HEK293 (cell line): ENCODE measurements around the gene RBMXL3.

ENCODE experiments used
- CTCF ChIA-PET: fragments of 350-600 bp; formaldehyde crosslinking; extraction: SDS; loops from one replicate; lab custom pipeline; 2021; ENCODE audit warnings: antibody characterized with exemption; lab: Yijun Ruan, JAX
- POLR2A ChIA-PET: fragments of 300-600 bp; formaldehyde crosslinking; extraction: SDS; loops from one replicate; lab custom pipeline; 2020; ENCODE audit warnings: antibody characterized with exemption, inconsistent platforms; lab: Yijun Ruan, JAX
- H3K27ac ChIP-seq: fragments of 200-500 bp; sonication (Bioruptor generic); 2 replicates; pipeline ENCODE4 v1.5.1; 2014; ENCODE audit warnings: low read depth, low read length, control low read depth, inconsistent platforms; ENCODE audit errors: extremely low read depth
- H3K36me3 ChIP-seq, 2 experiments: fragments of 200-500 bp in 1 of 2; sonication (Bioruptor generic) in 1 of 2; 1 replicate in 1 of 2; 2 replicates in 1 of 2; pipeline ENCODE4 v1.5.1; 2014 to 2017; ENCODE audit warnings: inconsistent platforms in 2 of 2, low read length in 2 of 2; ENCODE audit not compliant: control insufficient read depth in 2 of 2, insufficient read depth in 1 of 2
- H3K4me1 ChIP-seq: fragments of 200-500 bp; sonication (Bioruptor generic); 2 replicates; pipeline ENCODE4 v1.5.1; 2014; ENCODE audit warnings: mild to moderate bottlenecking, low read length, inconsistent platforms; ENCODE audit not compliant: control insufficient read depth, insufficient read depth
- H3K4me3 ChIP-seq: 2 replicates; pipeline ENCODE4 v1.5.1; 2011; ENCODE audit warnings: low read depth, mild to moderate bottlenecking, control low read depth, low read length, moderate library complexity
- H3K9me3 ChIP-seq: fragments of 200-500 bp; sonication (Bioruptor generic); 2 replicates; pipeline ENCODE4 v1.5.1; 2014; ENCODE audit warnings: low read depth, low read length, inconsistent platforms; ENCODE audit not compliant: control insufficient read depth, insufficient read depth
- OSR2 ChIP-seq: fragments of 450-650 bp; formaldehyde crosslinking; IDR thresholded peaks from 2 replicates; pipeline ENCODE4 v1.5.1; 2016; ENCODE audit warnings: missing biosample characterization, missing genetic modification characterization
- OVOL3 ChIP-seq: fragments of 450-650 bp; formaldehyde crosslinking; IDR thresholded peaks from 2 replicates; pipeline ENCODE4 v1.5.1; 2016; ENCODE audit warnings: missing biosample characterization, missing genetic modification characterization
- PRDM6 ChIP-seq: fragments of 450-650 bp; formaldehyde crosslinking; IDR thresholded peaks from 2 replicates; pipeline ENCODE4 v1.5.1; 2017; ENCODE audit warnings: missing biosample characterization, missing genetic modification characterization
- REPIN1 ChIP-seq: fragments of 450-650 bp; formaldehyde crosslinking; IDR thresholded peaks from 2 replicates; pipeline ENCODE4 v1.5.1; 2017; ENCODE audit warnings: missing biosample characterization, missing genetic modification characterization, low read depth
- SALL2 ChIP-seq: fragments of 450-650 bp; formaldehyde crosslinking; IDR thresholded peaks from 2 replicates; pipeline ENCODE4 v1.5.0; 2017; ENCODE audit warnings: missing biosample characterization, mild to moderate bottlenecking, missing genetic modification characterization, borderline replicate concordance
- SP7 ChIP-seq: fragments of 450-650 bp; formaldehyde crosslinking; IDR thresholded peaks from 2 replicates; pipeline ENCODE4 v1.5.1; 2016; ENCODE audit warnings: missing biosample characterization, missing genetic modification characterization
- TCF7L2 ChIP-seq: IDR thresholded peaks from 2 replicates; pipeline ENCODE4 v1.6.1; 2011; ENCODE audit warnings: low read depth, mild to moderate bottlenecking, inconsistent platforms, low read length, moderate library complexity, borderline replicate concordance
- TRIM28 ChIP-seq: IDR thresholded peaks from 2 replicates; pipeline ENCODE4 v1.6.1; 2011; ENCODE audit warnings: low read length, control low read depth, borderline replicate concordance
- ZBTB17 ChIP-seq: fragments of 450-650 bp; formaldehyde crosslinking; IDR thresholded peaks from 2 replicates; pipeline ENCODE4 v1.5.1; 2016; ENCODE audit warnings: missing biosample characterization, missing genetic modification characterization
- ZBTB48 ChIP-seq: fragments of 450-650 bp; formaldehyde crosslinking; IDR thresholded peaks from 2 replicates; pipeline ENCODE4 v1.5.1; 2016; ENCODE audit warnings: missing biosample characterization, missing genetic modification characterization
- ZIC2 ChIP-seq: fragments of 450-650 bp; formaldehyde crosslinking; IDR thresholded peaks from 2 replicates; pipeline ENCODE4 v1.5.1; 2016; ENCODE audit warnings: missing biosample characterization, missing genetic modification characterization
- ZNF114 ChIP-seq: fragments of 450-650 bp; formaldehyde crosslinking; IDR thresholded peaks from 2 replicates; pipeline ENCODE4 v1.5.0; 2017; ENCODE audit warnings: missing biosample characterization, missing genetic modification characterization
- ZNF211 ChIP-seq: fragments of 450-650 bp; formaldehyde crosslinking; IDR thresholded peaks from 2 replicates; pipeline ENCODE4 v1.5.1; 2016; ENCODE audit warnings: low read depth, missing biosample characterization, missing genetic modification characterization
- ZNF366 ChIP-seq: fragments of 450-650 bp; formaldehyde crosslinking; conservative IDR thresholded peaks from 2 replicates; pipeline ENCODE4 v1.5.1; 2016; ENCODE audit warnings: missing biosample characterization, missing genetic modification characterization
- ZNF530 ChIP-seq: fragments of 450-650 bp; formaldehyde crosslinking; IDR thresholded peaks from 2 replicates; pipeline ENCODE4 v1.5.1; 2016; ENCODE audit warnings: low read depth, missing biosample characterization, missing genetic modification characterization
- ZNF600 ChIP-seq: fragments of 450-650 bp; formaldehyde crosslinking; IDR thresholded peaks from 2 replicates; pipeline ENCODE4 v1.5.1; 2016; ENCODE audit warnings: missing biosample characterization, missing genetic modification characterization
- ZNF664 ChIP-seq: fragments of 450-650 bp; formaldehyde crosslinking; IDR thresholded peaks from 2 replicates; pipeline ENCODE4 v1.5.1; 2016; ENCODE audit warnings: missing biosample characterization, missing genetic modification characterization
- TF ChIP-seq, protein P1 (sequence below): fragments of 450-650 bp; formaldehyde crosslinking; IDR thresholded peaks from 2 replicates; pipeline ENCODE4 v1.5.1; 2016; ENCODE audit warnings: missing biosample characterization, missing genetic modification characterization

Gene RBMXL3

GRCh38 chrX:115229337-115230003 is 40.3 kb downstream of the RBMXL3 start:
- H3K4me3 ChIP-seq: no peak overlapping the region
- H3K36me3 ChIP-seq: no peaks in the 10 kb centered on the region; a peak in 1 of 3 replicates
- H3K4me1 ChIP-seq: peaks cover 28% of the 10 kb centered on the region; the same call in 1 of the 2 replicates
- no peaks in the 10 kb centered on the region for H3K9me3 ChIP-seq
- TF ChIP-seq ZIC2: no peak
- TF ChIP-seq SP7 (tag by site-specific recombination): peak; percentile 62; the same call in 1 of the 2 replicates
- TF ChIP-seq OVOL3 (tag by site-specific recombination): no peak
- peak; percentile 28; the same call in 1 of the 2 replicates for TF ChIP-seq OSR2 (tag by site-specific recombination)
- no peak for TF ChIP-seq ZNF530 (tag by site-specific recombination)
- TF ChIP-seq PRDM6 (tag by site-specific recombination): peak; percentile 82
- TF ChIP-seq ZBTB48 (tag by site-specific recombination): no peak
- peak; percentile 55; the same call in 1 of the 2 replicates for TF ChIP-seq TRIM28
- TF ChIP-seq, protein P1, sequence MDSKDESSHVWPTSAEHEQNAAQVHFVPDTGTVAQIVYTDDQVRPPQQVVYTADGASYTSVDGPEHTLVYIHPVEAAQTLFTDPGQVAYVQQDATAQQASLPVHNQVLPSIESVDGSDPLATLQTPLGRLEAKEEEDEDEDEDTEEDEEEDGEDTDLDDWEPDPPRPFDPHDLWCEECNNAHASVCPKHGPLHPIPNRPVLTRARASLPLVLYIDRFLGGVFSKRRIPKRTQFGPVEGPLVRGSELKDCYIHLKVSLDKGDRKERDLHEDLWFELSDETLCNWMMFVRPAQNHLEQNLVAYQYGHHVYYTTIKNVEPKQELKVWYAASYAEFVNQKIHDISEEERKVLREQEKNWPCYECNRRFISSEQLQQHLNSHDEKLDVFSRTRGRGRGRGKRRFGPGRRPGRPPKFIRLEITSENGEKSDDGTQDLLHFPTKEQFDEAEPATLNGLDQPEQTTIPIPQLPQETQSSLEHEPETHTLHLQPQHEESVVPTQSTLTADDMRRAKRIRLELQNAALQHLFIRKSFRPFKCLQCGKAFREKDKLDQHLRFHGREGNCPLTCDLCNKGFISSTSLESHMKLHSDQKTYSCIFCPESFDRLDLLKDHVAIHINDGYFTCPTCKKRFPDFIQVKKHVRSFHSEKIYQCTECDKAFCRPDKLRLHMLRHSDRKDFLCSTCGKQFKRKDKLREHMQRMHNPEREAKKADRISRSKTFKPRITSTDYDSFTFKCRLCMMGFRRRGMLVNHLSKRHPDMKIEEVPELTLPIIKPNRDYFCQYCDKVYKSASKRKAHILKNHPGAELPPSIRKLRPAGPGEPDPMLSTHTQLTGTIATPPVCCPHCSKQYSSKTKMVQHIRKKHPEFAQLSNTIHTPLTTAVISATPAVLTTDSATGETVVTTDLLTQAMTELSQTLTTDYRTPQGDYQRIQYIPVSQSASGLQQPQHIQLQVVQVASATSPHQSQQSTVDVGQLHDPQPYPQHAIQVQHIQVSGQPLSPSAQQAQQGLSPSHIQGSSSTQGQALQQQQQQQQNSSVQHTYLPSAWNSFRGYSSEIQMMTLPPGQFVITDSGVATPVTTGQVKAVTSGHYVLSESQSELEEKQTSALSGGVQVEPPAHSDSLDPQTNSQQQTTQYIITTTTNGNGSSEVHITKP (tag by site-specific recombination): no peak
- no peak for TF ChIP-seq ZNF211 (tag by site-specific recombination)
- TF ChIP-seq SALL2 (tag by site-specific recombination): no peak
- 0 out of 2 replicates have a peak, but pooled peaks have one; percentile 43 for TF ChIP-seq ZNF600
- peak; percentile 79 for TF ChIP-seq ZBTB17 (tag by site-specific recombination)
- 0 out of 2 replicates have a peak, but pooled peaks have one; percentile 5 for TF ChIP-seq TCF7L2
- TF ChIP-seq ZNF114 (tag by site-specific recombination): no peak
- TF ChIP-seq, all 188 proteins: peak for 7
- no peak overlapping the region for H3K27ac ChIP-seq
- ChIA-PET POLR2A (no interaction called here), CTCF (interaction anchor here (0.7 to 2.8 kb wide), 3 partner anchors 10 to 55 kb away, joined by 3 to 11 read pairs (median 4); no protein-coding TSS in a partner anchor)

DNA sequence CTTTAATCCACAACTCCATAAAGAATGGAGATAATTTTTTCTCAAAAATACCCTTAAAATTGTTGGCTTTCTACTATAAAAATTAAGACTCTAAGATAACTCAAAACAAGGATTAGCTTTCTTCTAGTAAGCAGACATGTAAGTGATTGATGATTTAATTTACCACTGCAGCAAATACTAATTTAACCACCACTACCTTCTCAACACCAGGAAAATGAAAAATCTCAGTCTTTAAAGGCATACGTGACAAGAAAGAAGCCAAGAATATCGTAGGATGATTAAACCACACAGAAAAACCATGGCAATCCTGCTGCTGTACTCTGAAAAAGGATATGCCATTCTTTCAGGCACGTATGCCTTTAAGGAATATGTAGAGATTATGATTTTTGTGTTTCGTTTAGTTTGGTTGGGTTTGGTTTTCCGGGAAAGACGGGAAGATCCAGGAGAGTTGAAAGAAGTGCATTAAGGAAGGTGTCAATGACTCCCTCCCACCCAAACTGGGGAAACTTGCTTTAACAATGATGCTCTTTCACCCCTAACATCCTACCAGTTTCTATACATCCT is 43.8 kb downstream of the RBMXL3 start:
- peak overlapping the region; percentile 54 for H3K4me3 ChIP-seq
- no peaks in the 10 kb centered on the region for H3K9me3 ChIP-seq
- H3K27ac ChIP-seq: peak overlapping the region; percentile 80
- no peaks in the 10 kb centered on the region for H3K36me3 ChIP-seq
- peaks cover 28% of the 10 kb centered on the region; the same call in 1 of the 2 replicates for H3K4me1 ChIP-seq
- ChIA-PET CTCF (interaction anchor here (1.7 kb wide), 1 partner anchor 51 kb away, joined by 8 read pairs; no protein-coding TSS in a partner anchor), POLR2A (no interaction called here)
- TF ChIP-seq ZNF664 (peak; percentile 97), PRDM6 (tag by site-specific recombination) (peak; percentile 92), REPIN1 (tag by site-specific recombination) (no peak), ZNF366 (tag by site-specific recombination) (peak; percentile 61; the same call in 1 of the 2 replicates)
